ENCODE results near the gene PRPF4.
"Not testable (repeated sequence)": the region's sequence is repeated elsewhere in the genome, so short reads cannot be mapped to it uniquely, and the experiment has no call there.

The PRPF4 gene

DNA sequence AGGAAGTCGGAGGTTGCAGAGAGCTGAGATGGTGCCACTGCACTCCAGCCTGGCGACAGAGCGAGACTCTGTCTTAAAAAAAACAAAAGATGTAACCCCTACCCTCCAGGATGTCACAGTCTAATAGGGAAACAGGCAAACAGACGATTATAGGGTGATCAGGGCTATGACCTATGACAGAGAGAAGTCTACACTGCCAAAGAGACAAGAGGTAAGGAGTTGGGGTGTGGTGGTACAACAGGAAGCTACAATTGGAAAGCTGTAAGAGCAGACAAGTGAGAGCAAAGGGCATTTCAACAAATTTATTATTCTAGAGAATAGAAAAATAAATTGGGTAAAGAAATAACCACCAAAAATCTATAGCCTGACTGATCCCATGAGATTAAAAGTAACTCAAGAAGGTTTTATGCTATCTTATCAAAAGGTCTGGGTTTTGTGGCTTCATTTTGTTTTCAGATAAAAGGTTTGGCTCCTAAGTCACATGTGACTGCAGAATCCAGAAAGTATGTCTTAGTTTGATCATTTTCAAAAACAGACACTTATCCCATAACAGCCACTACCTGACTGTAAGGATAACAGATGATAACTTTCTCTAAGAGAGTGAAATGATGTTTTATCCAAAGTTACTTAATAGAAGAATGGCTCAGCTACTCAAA, 7.4 kb upstream of the PRPF4 start:
- DNase-seq (ENCODE audit: low read depth in 2 of 2) = no peak

- no peak for DNase-seq (ENCODE audit: low read depth in 2 of 2)
Measured at GRCh38 chr9:113269355-113269754, 6.1 kb upstream of the PRPF4 start.

DNA sequence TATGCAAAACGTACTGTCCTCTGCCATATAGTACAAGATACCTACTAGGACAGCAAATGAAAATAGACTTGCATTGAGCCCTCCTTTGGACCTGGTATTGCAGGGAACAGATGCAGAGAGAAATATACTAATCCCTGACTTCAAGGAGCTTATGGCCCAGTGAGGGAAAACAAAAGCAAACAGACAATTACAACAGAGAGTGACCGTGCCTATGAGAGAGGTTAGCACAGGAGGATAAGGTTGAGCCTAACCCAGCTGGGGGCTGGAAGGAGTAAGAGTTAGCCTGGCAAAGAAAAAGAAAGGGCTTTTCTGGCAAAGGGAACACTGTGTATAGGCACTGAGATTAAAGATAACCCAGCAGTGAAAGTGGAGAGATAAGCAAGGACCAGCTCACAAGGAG, 5.6 kb upstream of the PRPF4 start:
- DNase-seq (ENCODE audit: low read depth in 2 of 2) = no peak

DNA sequence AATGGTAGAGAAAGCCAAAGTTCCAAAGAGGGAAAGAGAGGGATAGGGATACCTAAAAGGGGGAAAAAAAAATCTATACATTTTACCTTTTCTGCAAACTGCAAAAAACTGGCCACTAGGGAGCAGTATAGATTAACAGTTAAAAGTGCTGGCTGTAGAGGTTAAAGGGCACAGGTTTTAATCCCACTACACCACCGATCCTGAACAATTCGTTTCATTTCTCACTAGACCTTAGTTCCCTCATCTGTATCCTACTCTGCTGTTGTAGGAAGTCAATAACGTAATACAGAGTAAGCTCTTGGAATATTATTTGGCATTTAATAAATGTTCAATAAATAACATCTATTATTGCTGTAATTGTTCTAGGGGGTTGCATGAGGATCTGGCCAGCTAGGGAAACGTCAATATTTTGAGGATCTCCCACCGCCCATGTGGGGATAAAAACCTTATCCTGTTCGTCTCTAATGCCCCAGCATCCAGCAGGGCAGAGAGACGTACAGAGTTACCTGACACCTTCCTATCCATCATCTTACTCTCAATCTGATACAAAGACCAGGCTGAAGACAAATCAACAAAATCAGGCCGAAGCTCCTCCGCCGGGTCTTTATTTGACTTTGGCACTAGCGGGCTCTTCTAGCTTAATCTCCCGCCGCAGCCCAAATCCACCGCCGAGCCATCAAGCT, 843 bp upstream of the PRPF4 start:
- no peak for DNase-seq (ENCODE audit: low read depth in 2 of 2)

GRCh38 chr9:113278840-113279239, 3.4 kb downstream of the PRPF4 start:
- no peak for DNase-seq (ENCODE audit: low read depth in 2 of 2)

- no peak for DNase-seq (ENCODE audit: low read depth in 2 of 2)
Measured at GRCh38 chr9:113281356-113281755, 5.9 kb downstream of the PRPF4 start.

DNA sequence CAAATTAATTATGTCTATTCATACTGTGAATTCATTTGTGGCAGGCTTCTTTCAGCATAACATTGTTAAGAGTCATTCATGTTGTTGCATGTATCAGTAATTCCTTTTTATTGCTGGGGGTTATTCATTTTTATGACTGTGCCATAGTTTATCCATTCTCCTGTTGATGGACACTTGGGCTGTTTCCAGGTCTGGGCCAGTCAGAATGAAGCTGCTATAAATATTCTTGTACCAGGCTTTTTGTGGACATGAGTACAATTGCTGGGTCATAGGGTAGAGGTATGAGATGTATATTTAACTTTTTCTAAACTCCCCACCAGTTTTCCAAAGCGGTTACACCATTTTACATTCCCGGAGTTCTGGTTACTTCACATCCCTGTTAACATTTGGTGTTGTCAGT, 13.6 kb downstream of the PRPF4 start:
- DNase-seq (ENCODE audit: low read depth in 2 of 2) = no peak

- no peak for DNase-seq (ENCODE audit: low read depth in 2 of 2)
Measured at GRCh38 chr9:113290052-113290607, 14.7 kb downstream of the PRPF4 start.

DNA sequence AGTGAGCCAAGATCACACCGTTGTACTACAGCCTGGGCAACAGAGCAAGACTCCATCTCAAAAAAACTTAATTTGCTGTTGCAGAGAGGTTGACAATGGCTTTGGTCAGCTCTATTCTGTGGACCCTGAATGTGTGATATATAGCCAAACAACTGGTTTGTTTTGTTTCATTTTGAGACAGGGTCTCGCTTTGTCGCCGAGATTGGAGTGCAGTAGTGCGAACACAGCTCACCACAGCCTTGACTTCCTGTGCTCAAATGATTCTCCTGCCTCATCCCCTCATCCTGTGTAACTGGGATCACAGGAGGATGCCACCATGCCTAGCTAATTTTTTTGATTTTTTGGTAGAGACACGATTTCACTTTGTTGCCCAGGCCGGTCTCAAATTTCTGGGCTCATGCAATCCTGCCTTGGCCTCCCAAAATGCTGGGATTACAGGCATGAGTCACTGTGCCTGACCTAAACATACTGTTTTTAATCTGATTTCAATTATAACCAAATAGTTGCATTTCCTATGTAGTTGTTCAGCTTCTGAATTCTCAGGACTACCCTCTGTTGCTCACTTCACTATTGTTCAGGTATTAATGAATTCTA, 17.9 kb downstream of the PRPF4 start:
- DNase-seq (ENCODE audit: low read depth in 2 of 2) = no peak

GRCh38 chr9:113296247-113296646, 20.8 kb downstream of the PRPF4 start:
- not testable (repeated sequence) for DNase-seq (ENCODE audit: low read depth in 2 of 2)

DNA sequence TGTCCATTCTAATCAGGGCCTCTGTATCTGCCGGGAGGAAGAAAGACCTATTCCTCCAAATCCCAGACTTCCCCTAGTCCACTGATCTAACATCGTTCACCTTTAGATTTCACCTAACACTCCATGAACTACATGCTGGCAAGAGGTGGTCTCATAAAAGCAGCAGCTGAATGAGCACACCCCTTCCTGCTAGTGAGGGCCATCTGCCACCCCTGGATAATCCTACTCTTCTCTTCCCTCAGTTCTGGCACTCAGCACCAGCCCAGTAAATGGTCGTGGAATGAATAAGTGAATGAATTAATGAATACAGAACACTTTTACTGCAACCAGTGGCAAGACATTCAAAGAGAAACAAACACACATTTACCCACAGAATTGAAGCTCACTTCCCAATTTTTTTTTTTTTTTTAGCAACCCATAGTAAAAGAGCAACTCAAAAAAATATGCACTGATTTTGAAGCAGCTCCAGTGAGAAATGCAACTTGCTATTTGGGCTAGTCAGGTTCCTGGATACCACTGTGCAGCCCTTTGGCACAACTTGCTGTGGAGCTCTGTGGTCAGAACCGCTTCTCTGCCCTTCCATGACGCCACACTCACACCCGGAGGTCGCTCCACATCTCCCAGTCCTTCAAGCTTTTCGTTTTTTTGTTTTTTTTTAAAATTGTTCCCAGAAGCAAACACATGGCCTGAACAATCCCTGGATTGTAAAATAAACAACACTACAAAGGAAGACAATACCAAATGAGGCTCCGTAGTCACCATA, 21.5 kb downstream of the PRPF4 start:
- DNase-seq (ENCODE audit: low read depth in 2 of 2) = no peak

DNA sequence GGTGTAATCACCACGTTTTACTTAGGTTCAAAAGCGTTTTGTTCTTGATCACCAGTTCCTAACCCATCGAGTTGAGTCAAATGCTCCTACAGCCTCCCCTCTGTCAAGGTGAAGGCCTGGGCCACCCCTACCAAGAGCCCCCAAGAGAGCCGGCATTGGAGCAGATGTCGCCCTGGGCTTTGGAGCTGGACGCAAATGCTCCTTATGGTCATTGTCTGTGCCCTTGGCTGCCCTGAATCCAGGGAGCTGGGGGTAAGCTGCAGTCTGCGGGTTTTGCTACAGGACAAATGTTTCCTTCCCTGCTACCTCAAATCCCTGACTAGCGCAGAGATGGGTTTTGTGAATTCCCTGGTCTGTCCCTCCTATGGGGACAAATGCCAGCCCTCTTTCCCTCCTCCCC, 22.9 kb downstream of the PRPF4 start:
- DNase-seq (ENCODE audit: low read depth in 2 of 2) = no peak

GRCh38 chr9:113298924-113299770, 23.7 kb downstream of the PRPF4 start:
- DNase-seq (ENCODE audit: low read depth in 2 of 2) = no peak

DNA sequence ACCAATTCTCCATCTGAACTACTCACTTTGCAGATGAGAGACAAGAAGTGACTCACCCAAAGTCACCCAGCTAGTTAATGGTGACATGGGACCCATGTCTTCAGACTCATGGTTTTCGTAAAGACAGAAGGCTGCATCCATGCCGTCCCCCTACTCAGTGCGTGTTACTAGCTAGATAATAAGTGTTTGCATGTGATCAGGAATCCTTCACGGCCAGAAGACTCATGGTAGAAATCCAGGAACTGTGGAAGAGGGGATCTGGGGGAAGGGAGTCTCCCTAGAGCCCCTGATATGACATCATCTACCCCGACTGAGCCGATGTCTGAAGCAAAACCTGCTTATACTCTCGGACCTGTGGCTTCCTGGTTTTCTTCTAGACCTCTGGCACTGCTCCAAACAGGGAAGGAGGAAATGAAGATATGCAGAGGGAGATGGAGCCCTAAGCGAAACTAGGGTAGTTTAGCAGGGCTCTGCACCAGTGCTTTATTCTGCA, 24.4 kb downstream of the PRPF4 start:
- DNase-seq (ENCODE audit: low read depth in 2 of 2) = no peak

DNA sequence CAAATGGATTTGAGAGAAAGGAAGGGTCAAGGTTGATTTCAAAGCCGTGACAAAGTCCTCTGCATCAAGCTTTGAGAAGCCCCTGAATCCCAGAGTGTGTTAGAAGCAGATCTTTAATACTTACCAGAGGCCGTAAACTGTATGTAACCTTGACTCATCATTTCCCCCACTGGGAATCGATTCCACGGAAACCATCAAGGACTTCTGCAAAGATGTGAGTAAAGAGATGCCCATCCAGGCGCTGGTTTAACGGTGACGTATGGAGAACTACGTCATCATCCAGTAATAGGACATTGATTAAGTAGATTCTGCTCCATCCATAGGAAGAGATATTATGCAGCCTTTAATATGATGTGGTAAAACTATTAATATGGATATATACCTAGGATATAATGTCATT, 26.1 kb downstream of the PRPF4 start:
- no peak for DNase-seq (ENCODE audit: low read depth in 2 of 2)

GRCh38 chr9:113302792-113303418, 27.4 kb downstream of the PRPF4 start, which contains the start of gene RNF183:
Gene RNF183, minus strand, starts transcription at chr9:113303376. Its CDS starts 5,192 bp downstream, at chr9:113298184.
- DNase-seq (ENCODE audit: low read depth in 2 of 2) = no peak

GRCh38 chr9:113306566-113306965, 31.1 kb downstream of the PRPF4 start:
- no peak for DNase-seq (ENCODE audit: low read depth in 2 of 2)

DNA sequence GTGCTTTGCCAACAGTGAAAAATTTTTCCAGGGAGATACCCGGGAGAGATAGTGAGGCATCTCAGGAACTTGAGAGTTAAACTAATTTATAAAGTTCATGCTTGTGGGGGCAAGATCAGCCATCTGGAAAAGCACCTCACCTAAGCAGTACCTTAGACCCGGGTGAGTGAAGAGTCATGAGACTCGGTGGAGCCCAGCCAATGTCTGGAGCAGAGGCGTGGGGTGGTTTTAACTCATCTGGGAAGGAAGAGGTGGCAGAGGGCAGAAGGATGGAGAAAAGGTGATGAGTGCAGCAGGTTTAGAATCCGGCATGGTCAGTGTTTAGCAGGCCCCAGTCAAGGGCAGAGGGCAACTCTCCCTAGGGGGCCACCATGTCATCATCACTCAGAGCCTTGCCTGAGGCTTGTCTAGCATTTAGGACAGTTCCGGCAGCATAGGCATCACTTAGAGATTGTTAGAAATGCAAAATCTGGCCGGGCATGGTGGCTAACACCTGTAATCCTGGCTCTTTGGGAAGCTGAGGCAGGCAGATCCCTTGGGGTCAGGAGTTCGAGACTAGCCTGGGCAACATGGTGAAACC, 32.0 kb downstream of the PRPF4 start:
- DNase-seq (ENCODE audit: low read depth in 2 of 2) = no peak

DNA sequence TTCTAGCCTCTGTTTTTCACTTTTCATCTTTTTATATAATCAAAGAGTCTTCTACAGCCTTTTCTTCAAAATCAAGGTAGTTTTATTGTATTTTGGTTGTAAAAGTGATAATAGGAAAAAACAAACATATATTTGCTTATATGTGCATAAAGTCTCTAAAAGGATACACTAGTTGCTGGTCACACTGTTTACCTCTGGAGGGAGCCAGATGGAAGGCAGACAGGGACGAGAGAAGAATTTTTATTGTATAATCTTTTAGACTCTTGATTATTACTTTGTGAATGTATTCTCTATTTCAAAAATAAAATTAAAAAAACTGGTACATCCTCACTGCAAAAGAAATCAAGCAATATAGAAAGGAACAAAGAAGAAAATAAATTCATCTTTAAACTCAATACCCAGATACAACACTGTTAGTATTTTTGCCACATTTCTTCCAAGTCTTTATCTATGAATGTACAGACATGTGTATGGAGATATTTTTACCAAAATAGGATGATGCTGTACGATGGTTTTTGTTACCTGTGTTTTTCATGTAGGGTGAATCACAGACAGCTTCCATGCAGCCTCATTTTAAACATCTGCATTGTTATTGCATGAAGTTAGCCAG, 33.9 kb downstream of the PRPF4 start:
- DNase-seq (ENCODE audit: low read depth in 2 of 2) = no peak

DNA sequence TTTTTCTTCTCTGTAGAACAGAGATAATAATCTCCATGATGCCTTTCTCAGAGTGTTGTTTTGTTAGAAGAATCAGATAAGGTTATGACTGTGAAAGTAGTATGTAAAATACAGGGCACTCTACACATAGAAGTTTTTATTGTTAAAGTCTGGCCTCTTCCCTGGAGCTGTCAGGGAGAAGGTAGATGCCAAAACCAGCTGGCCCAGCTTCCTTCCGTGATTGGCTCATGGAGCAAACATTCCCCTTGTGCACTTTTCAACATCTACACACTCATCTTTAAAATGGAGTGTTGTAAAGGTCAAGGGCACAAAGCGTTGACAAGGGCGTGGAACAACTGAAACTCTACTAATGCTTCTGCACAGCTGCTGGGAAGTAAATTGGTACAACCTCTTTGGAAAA, 35.1 kb downstream of the PRPF4 start:
- DNase-seq (ENCODE audit: low read depth in 2 of 2) = no peak
